Measurements from ENCODE around the gene ZSCAN10.
A peak's percentile ranks its signal among the peaks of the same experiment; 100 is the strongest.

Gene ZSCAN10

GRCh38 chr16:3091551-3091950 lies 7.5 kb downstream of the ZSCAN10 start:
- no peak for DNase-seq (ENCODE audit: low spot score)
- TF ChIP-seq, protein P1, sequence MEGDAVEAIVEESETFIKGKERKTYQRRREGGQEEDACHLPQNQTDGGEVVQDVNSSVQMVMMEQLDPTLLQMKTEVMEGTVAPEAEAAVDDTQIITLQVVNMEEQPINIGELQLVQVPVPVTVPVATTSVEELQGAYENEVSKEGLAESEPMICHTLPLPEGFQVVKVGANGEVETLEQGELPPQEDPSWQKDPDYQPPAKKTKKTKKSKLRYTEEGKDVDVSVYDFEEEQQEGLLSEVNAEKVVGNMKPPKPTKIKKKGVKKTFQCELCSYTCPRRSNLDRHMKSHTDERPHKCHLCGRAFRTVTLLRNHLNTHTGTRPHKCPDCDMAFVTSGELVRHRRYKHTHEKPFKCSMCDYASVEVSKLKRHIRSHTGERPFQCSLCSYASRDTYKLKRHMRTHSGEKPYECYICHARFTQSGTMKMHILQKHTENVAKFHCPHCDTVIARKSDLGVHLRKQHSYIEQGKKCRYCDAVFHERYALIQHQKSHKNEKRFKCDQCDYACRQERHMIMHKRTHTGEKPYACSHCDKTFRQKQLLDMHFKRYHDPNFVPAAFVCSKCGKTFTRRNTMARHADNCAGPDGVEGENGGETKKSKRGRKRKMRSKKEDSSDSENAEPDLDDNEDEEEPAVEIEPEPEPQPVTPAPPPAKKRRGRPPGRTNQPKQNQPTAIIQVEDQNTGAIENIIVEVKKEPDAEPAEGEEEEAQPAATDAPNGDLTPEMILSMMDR (IDR thresholded peaks at IDR 0.05; ENCODE audit: extremely low read depth, insufficient read depth, missing control alignments) = no peak
- in situ Hi-C loops (cut with MboI; ENCODE audit: low pct_unique_long_range_greater_than_20kb, low sequenced_read_pairs, unreplicated experiment) = no loop called here

GRCh38 chr16:3089717-3090592 lies 9.1 kb downstream of the ZSCAN10 start:
- DNase-seq (ENCODE audit: low spot score) = peak; percentile 16
- in situ Hi-C loops (cut with MboI; ENCODE audit: low pct_unique_long_range_greater_than_20kb, low sequenced_read_pairs, unreplicated experiment) = no loop called here
- TF ChIP-seq, protein P1 (IDR thresholded peaks at IDR 0.05; ENCODE audit: extremely low read depth, insufficient read depth, missing control alignments) = no peak

GRCh38 chr16:3088925-3089716 lies 10.0 kb downstream of the ZSCAN10 start:
- TF ChIP-seq, protein P1 (IDR thresholded peaks at IDR 0.05; ENCODE audit: extremely low read depth, insufficient read depth, missing control alignments) = no peak
- peak; percentile 9 for DNase-seq (ENCODE audit: low spot score)
- in situ Hi-C loops (cut with MboI; ENCODE audit: low pct_unique_long_range_greater_than_20kb, low sequenced_read_pairs, unreplicated experiment) = no loop called here

- TF ChIP-seq, protein P1 (IDR thresholded peaks at IDR 0.05; ENCODE audit: extremely low read depth, insufficient read depth, missing control alignments) = no peak
- in situ Hi-C loops (cut with MboI; ENCODE audit: low pct_unique_long_range_greater_than_20kb, low sequenced_read_pairs, unreplicated experiment) = no loop called here
- DNase-seq (ENCODE audit: low spot score) = no peak
Measured at GRCh38 chr16:3088450-3088849, 10.6 kb downstream of the ZSCAN10 start.

DNA sequence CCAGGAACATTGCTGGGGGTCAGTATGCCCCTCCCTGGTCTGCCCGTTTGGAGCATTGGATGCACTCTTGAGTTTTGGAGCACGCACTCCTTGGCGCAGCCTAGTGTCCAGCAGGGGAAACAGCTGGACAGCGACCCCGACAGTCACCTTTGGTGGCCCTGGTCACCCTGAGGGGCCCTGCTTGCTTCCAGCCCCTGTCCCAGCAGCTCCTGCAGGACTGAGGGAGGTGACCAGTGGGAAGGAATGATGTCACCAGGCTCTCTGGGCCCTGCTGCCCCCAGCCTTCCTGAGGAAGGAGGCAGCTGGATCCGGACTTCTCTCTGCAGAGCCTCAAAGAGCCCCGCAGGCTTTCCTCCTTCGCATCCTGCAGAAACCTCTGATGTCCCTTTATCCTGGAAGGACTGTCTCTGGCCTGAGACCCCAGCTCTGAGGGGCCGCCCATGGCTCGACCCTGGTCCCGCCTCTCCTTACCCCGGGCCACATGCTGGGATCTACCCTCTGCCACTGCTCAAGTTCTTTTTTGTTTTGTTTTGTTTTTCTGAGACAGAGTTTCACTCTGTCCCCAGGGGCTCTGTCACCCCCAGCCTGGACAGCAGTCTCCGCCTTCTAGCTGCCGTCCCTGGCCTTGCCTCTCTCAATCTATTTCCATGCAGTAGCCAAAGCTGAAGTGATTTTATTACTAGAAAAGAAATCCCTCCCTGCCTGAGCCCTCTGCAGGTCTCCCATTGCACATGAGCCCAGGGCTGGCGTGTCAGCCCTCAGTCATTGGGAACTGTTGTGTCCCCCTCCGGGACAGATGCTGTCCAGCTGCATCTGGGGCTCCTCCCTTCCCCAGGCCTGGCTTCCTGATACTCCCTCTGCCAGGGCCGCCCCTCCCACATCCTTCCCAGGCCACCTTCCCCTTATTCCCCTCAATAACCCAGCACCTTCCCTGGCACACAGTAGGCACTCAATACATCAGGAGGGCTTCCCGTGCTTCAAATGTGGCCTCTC lies 11.6 kb downstream of the ZSCAN10 start:
- in situ Hi-C loops (cut with MboI; ENCODE audit: low pct_unique_long_range_greater_than_20kb, low sequenced_read_pairs, unreplicated experiment) = no loop called here
- TF ChIP-seq, protein P1 (IDR thresholded peaks at IDR 0.05; ENCODE audit: extremely low read depth, insufficient read depth, missing control alignments) = peak; percentile 57
- DNase-seq (ENCODE audit: low spot score) = peak; percentile 31

All from GM13977 (cell line).